GM19455 (cell line): ENCODE data around the gene PTPN14.

Source experiments
- ATAC-seq: cut with Tn5 transposase; IDR thresholded peaks from one replicate; pipeline ENCODE4 v1.9.1; 2021; ENCODE audit not compliant: unreplicated experiment

The PTPN14 gene

GRCh38 chr1:214379236-214379970 lies 172.0 kb downstream of the PTPN14 start:
- no peak for ATAC-seq

- ATAC-seq = no peak
Measured at GRCh38 chr1:214378492-214378891, 172.9 kb downstream of the PTPN14 start.

DNA sequence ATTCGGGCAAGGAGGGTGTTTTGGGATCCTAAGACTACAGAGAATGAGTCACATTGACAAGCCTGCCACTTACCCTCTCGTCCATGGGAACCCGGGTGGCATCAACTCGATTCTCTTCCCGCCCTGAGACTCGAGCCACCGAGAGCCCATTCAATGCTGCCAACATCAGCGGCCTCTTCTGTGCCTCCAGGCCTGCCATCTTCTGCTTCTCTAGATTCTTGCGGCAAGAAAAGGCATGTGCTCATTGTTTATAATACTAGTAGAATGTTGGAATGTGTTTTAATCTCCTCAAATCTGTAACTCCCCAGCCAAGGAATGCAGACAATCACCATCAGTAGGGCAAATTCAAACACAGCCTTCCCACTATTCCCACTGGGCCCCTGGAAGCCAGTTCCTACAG lies 173.5 kb downstream of the PTPN14 start:
- ATAC-seq = no peak

DNA sequence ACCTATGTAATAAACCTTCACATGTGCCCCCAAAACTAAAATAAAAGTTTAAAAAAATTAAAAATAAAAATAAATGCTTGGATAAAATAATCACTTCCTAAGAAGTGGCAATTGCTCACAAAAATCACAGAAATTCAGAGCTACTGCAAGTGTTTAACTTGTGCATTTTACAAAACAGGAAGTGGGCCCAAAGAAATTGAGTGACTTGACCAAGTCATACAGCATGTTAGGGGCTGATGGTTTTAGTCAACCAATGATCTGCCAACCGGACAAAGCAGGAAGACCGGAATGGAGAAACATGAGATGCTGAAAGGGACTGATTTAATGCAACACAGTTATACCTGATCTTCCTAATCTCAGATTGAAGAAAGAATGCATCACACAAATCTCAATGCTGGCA lies 173.9 kb downstream of the PTPN14 start:
- ATAC-seq = no peak

GRCh38 chr1:214372092-214372491 lies 179.3 kb downstream of the PTPN14 start:
- ATAC-seq = no peak

DNA sequence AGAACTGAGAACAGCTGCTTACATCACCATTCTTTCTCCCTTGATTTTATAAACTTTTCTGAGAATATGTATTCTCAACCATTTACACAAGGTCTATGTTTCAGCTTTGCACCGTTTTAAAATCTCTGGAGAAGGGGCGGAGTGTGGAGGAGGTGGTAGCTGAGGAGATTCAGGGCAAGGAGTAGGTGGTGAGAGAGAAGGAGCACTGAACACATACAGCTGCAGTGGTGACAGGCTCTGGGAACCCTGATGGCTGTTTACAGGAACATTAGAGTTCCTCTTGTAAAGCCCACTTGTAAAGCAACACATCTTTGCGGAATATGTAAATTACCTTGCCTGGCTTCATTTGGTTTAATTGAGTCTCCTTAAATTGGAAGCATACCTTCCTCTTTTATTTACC lies 180.8 kb downstream of the PTPN14 start:
- ATAC-seq = no peak

DNA sequence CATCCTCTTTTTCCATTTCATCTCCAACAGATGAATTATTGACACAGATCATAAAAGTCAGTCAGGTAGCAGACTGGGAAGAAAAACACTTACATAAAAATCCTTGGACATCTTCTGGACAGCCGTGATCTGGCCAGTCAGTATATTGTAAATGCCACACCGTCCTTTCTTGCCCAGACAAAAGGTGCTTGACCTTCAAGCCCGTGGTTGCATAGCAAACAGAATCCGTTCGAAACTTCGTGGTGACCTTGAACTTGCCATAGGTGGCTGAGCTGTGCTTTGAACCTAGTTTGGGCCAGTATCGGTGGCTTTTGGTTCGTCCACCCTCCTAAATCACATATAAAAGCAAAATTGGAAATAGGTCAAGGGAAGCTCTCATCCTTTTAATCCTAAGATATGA lies 182.0 kb downstream of the PTPN14 start:
- ATAC-seq = no peak

DNA sequence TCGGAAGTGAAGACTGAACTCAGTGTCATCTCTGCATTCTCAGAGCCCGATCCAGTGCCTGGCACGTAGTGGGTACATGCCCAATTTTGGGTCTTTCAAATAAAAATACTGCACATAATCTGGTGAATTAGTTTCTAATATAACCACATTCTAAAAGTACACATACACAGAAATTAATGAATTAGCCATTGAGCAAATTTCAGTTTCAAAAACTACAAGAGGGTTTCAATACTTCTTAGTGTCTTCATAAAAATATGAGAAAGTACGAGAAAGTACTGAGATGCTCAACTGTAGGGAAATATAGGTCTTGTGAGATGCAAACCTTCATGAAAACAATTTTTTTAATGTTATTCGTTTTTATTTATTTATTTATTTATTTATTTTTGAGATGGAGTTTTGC lies 183.6 kb downstream of the PTPN14 start:
- ATAC-seq = no peak

GRCh38 chr1:214364786-214365295 lies 186.6 kb downstream of the PTPN14 start:
- no peak for ATAC-seq

DNA sequence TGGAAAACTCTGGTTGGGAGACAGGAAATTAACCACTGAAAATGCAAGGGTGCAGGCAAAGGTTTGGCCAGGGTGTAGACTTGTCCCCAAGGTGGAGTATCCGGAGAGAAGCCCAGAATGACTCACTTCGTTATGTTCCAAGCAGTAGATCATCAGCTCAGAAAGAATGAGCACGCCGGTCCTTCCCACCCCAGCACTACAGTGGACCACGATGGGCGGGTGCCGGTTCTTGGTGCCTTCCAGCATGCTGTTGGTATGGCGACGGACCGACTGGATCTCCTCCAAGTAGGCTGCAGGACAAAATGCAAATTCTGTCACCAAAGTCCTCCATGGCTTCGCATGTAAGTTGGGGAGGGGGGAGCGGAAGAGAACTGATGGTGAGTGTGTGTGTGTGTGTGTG lies 187.0 kb downstream of the PTPN14 start:
- ATAC-seq = no peak

DNA sequence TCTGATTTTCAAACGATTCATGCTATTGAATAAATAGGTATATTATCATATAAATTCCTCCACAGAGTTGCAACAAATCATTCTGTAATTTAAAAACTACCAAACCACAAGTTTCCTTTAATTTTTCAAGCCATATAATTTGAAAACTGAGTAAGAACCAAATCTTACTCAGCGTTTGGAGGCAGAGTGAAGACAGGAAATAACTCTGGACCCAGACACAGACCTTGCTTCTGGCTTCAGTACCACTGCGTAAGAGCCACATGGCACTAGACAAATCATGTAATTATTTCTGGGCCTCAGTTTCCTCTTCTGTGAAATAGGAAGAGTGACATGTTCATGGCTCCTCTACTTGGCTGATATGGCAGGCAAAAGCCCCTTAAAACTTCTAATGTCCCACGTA lies 188.0 kb downstream of the PTPN14 start:
- ATAC-seq = no peak

DNA sequence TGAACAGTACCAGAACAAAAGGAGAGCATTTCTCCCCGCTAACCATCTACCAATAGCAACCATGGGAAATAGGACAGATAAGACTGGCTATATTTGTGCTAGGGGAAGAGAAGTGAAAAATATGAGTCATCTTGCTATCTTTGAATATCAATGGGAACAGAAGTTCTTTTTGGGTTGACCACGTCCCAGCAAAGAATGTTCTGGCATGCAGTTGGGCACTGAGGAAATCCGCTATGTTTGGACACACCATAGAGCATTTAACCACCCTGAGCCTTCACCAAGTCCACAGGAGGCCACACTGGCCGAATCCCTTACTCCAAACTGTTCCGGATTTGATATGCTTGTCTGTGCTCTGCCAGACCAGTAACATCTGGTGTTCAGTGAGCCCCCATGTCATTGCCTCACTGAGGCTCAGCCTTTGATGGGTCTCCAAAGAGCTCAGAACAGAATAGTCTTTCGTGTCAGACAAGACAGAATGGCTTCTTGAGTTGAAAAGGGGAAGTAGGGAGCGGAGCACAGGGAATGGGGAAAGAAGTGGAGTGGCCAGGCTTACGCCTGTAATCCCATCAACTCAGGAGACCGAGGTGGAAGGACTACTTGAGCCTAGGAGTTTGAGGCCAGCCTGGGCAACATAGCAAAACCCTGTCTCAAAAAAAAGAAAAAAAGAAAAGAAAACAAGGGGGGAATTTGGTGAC lies 189.1 kb downstream of the PTPN14 start:
- ATAC-seq = no peak

DNA sequence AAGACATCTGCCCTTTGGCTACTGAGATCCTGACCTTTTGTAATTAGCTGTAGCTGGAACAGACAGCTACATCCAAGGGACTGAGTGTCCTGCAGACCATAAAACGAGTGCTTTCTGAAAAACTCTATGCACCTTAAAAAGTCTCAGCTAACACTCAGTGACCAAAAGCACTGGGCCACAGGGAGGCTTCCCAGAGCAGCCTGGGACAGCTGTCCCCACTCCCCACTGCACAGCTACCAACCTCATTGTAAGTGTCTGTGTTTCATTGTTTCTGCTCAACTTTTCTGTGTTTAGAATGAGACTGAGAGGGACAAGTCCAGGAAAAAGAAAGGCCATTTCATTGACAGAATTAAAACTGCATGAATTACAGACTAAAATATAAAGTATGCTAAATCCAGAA lies 189.8 kb downstream of the PTPN14 start:
- ATAC-seq = no peak

- ATAC-seq = no peak
Measured at GRCh38 chr1:214360525-214361164, 190.8 kb downstream of the PTPN14 start.

DNA sequence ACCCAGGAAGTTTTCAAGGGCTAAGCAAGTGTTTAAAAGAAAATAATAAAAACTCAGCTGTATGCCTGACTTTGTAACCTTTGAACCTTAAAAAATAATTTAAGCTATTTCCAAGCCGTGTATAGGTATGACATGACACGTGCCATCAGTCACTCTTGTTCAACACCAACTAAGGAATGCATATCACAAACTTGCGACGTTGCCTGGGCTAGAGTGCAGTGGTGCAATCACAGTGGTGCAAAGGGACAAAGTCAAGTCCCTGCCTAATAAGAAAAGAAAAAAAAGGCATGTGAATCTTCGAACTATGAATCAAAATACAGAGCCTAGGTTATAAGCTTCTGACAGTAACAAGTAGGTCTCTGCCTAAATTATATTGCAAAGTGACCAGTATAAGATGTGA lies 191.3 kb downstream of the PTPN14 start:
- ATAC-seq = no peak

DNA sequence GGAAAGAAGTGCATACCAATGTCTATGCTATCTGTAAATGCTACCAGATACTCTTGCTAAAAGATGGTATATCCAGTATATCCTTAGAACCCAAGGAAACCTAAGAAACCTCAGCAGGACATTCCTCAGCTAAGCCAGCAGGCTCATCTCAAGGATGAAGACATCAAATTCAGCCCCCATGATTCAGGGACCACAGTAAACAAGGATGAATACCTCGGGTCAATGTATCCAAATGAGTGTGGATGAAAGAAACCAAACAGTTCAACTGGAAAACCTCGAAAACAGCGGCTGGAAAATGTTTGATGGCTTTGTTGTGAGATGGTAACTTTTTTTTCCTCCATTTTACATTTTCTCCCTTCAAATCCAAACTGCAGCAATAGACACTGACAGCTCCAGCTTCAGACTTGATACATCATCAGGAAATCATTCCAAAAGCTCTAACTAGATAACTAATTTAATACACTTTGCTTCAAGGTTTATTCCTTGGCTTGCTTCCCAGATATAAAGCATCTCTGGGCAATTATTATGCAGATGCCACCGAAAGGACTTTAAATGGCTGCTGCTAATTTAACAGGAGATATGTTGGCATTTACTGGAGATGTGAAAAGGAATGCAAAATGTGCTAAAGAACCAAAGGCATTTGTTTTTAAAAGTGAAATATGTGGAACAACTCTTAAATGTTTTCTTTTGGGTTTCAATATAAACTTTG lies 196.8 kb downstream of the PTPN14 start:
- no peak for ATAC-seq

DNA sequence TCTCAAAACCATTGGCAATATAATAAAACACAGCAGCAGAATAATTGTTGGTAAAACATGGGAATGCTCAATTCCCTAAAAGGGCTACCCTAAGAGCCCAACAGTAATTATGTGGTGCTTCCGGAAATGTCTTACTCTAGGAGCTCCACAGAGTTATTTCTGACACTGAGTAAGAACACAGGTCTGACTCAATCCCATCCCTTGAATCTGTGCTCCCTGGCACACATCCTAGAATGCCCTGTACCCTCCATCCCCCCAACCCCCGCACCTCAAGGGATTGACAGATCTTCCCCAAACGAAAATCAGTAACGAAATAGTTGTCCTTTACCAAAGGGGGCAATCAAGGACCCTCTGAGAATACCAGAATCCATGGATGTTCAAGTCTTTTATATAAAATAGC lies 198.6 kb downstream of the PTPN14 start:
- no peak for ATAC-seq

DNA sequence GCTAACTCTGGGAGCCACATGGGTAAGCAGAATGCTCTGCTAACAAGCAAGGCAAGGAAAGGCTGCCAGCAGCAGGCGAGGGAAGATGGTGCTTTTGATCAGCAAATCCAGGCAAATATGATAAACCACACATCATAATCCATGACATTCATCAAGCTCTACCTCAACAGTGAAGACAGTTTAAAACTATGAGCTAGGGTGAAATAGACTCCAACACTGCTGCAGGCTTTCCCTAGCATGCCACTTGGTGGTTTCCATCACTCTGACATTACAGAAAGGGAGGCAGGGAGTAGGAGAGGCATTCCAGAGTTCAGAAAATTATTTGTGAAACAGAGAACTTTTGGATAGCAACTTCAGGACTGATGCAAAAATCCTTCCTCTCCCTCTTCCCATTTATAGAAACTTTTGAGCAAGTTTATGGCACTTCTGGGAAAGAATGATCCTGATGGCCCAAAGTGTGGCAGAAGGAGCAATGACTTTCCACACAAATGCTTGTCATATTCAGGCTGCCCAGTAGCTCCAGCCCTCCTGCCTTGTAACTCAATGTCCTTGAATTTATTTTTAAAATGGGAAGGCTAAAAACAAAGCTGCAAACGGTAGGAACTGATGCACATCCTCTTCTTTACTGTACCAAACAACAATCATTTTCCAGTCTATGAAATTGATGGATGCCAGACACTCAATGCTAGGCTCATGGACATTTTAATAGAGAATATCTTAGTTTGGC lies 199.7 kb downstream of the PTPN14 start:
- ATAC-seq = no peak

GRCh38 chr1:214349781-214350180 lies 201.6 kb downstream of the PTPN14 start:
- no peak for ATAC-seq

GRCh38 chr1:214349008-214349407 lies 202.4 kb downstream of the PTPN14 start:
- no peak for ATAC-seq

GRCh38 chr1:214344897-214345296 lies 206.5 kb downstream of the PTPN14 start:
- ATAC-seq = no peak
